GM23248 (cell line): ENCODE measurements around the gene SDHB. TPM values are rescaled to one million over a fixed set of nuclear protein-coding genes. Genes with fewer than 3 reads are reported as not detected.

ENCODE experiments used
- DNase-seq: peaks from one replicate; pipeline ENCODE4 v3.0.0-alpha.2; 2015
- H2AFZ ChIP-seq: fragments of 200-600 bp; sonication (generic); 2 replicates; pipeline ENCODE4 v1.6.1; 2016; ENCODE audit warnings: antibody characterized with exemption
- H3F3A ChIP-seq: fragments of 200-600 bp; sonication (generic); 2 replicates; pipeline ENCODE4 v1.6.1; 2016; ENCODE audit warnings: mild to moderate bottlenecking, antibody characterized with exemption, mixed run types; ENCODE audit not compliant: insufficient read depth
- H3K27ac ChIP-seq: fragments of 200-600 bp; sonication (generic); 2 replicates; pipeline ENCODE4 v1.5.1; 2016; ENCODE audit warnings: mild to moderate bottlenecking
- H3K27me3 ChIP-seq: fragments of 200-600 bp; sonication (generic); replicated peaks from 2 replicates; pipeline ENCODE4 v1.6.1; 2016; ENCODE audit warnings: mild to moderate bottlenecking; ENCODE audit not compliant: insufficient read depth
- H3K36me3 ChIP-seq: fragments of 200-600 bp; sonication (generic); 2 replicates; pipeline ENCODE4 v1.6.1; 2016; ENCODE audit warnings: low read depth, mild to moderate bottlenecking
- H3K4me1 ChIP-seq: fragments of 200-600 bp; sonication (generic); 2 replicates; pipeline ENCODE4 v1.6.1; 2016; ENCODE audit warnings: mild to moderate bottlenecking; ENCODE audit not compliant: insufficient read depth
- H3K4me2 ChIP-seq: fragments of 200-600 bp; sonication (generic); one replicate; pipeline ENCODE4 v1.6.1; 2016; ENCODE audit warnings: mild to moderate bottlenecking; ENCODE audit not compliant: unreplicated experiment
- H3K4me3 ChIP-seq: fragments of 200-600 bp; sonication (generic); 2 replicates; pipeline ENCODE4 v1.5.1; 2016; ENCODE audit warnings: mild to moderate bottlenecking
- H3K79me2 ChIP-seq: fragments of 200-600 bp; sonication (generic); 2 replicates; pipeline ENCODE4 v1.6.1; 2016; ENCODE audit warnings: mild to moderate bottlenecking; ENCODE audit not compliant: insufficient read depth
- H3K9ac ChIP-seq: fragments of 200-600 bp; sonication (generic); 2 replicates; pipeline ENCODE4 v1.6.1; 2016; ENCODE audit warnings: mild to moderate bottlenecking
- H3K9me2 ChIP-seq: fragments of 200-600 bp; sonication (generic); 2 replicates; pipeline ENCODE4 v1.6.1; 2016; ENCODE audit warnings: mixed run types, mild to moderate bottlenecking, moderate library complexity; ENCODE audit not compliant: insufficient read depth
- H3K9me3 ChIP-seq: fragments of 200-600 bp; sonication (generic); one replicate; pipeline ENCODE4 v1.6.1; 2017; ENCODE audit warnings: low read depth
- H4K20me1 ChIP-seq: fragments of 200-600 bp; sonication (generic); 2 replicates; pipeline ENCODE4 v1.6.0; 2016; ENCODE audit not compliant: insufficient read depth
- EZH2 ChIP-seq: fragments of 200-600 bp; sonication (generic); IDR thresholded peaks from 2 replicates; pipeline ENCODE4 v1.6.1; 2018; ENCODE audit warnings: antibody characterized with exemption, mild to moderate bottlenecking; ENCODE audit not compliant: insufficient read depth, poor library complexity, severe bottlenecking
- EZH2phosphoT487 ChIP-seq: fragments of 200-600 bp; sonication (generic); IDR thresholded peaks from 2 replicates; pipeline ENCODE4 v1.6.1; 2018; ENCODE audit warnings: antibody characterized with exemption, moderate library complexity, mild to moderate bottlenecking, low read depth; ENCODE audit not compliant: insufficient read depth
- WGBS, 2 experiments: methylation state at CpG; one replicate each; pipeline ENCODE4 v1.1.6; 2015 to 2017; ENCODE audit warnings: low lambda C conversion rate in 2 of 2, low coverage in 1 of 2; ENCODE audit errors: missing lambda C conversion rate in 2 of 2; 5-methylcytosine and 5-hydroxymethylcytosine counted together
- in situ Hi-C: fragments of 300-500 bp; cut with MboI; formaldehyde crosslinking; loops from 2 replicates; pipeline ENCODE4 v1.15.0; 2020
- polyA plus RNA-seq: library from polyadenylated mRNA; unstranded; fragments of >200 nt; fragmentation: Nextera tagmentation; extraction: Ambion mirVana; gene quantifications from 2 replicates; pipeline ENCODE4 v1.2.1, GENCODE V29; 2016
- total RNA-seq: library from RNA; depleted of rRNA; stranded (reverse); fragments of >200 nt; shearing (Covaris generic); gene quantifications from 2 replicates; pipeline ENCODE4 v1.2.3, GENCODE V29; 2014

Gene SDHB
- total and polyA plus RNA-seq, 2 experiments from 2014 or later = 84.1 to 124 TPM

DNA sequence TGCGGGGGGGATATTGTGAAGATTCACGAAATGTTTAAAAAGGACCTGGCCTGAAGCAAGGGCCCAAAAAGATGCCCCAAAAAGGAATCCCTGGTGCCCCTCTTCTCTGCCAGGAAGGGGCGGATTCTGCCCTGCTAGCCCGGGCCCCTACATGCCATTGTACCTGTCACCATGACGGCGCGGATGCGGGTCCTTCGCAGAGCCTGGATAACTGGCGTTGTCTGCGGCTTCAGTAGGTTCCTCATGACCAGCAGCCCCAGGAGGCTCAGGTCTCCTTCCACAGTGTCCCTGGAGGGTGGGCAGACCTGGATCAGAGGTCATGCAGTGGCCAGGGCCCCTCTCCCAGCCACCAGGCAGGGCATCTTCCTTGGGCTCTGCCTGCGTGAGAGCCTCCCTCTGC is 62.3 kb downstream of the SDHB start:
- no peaks in the 10 kb centered on the region for H3F3A ChIP-seq
- no peaks in the 10 kb centered on the region for H4K20me1 ChIP-seq
- H3K4me3 ChIP-seq = no peak overlapping the region
- H3K9ac ChIP-seq = no peak overlapping the region
- no peaks in the 10 kb centered on the region for H3K79me2 ChIP-seq
- no peaks in the 10 kb centered on the region for H3K9me2 ChIP-seq
- H3K9me3 ChIP-seq = no peaks in the 10 kb centered on the region
- no peaks in the 10 kb centered on the region; the same call in 1 of the 2 replicates for H3K36me3 ChIP-seq
- 88 to 90% methylated on average over 12 of the region's 12 CpGs for WGBS, 2 experiments
- no peak overlapping the region for H3K4me2 ChIP-seq
- TF ChIP-seq EZH2phosphoT487 = no peak
- no peak for TF ChIP-seq EZH2
- no peaks in the 10 kb centered on the region for H3K27me3 ChIP-seq
- no peak overlapping the region for H2AFZ ChIP-seq
- no peak overlapping the region for H3K27ac ChIP-seq
- no peaks in the 10 kb centered on the region for H3K4me1 ChIP-seq
- no peak for DNase-seq
- in situ Hi-C loops = no loop called here

DNA sequence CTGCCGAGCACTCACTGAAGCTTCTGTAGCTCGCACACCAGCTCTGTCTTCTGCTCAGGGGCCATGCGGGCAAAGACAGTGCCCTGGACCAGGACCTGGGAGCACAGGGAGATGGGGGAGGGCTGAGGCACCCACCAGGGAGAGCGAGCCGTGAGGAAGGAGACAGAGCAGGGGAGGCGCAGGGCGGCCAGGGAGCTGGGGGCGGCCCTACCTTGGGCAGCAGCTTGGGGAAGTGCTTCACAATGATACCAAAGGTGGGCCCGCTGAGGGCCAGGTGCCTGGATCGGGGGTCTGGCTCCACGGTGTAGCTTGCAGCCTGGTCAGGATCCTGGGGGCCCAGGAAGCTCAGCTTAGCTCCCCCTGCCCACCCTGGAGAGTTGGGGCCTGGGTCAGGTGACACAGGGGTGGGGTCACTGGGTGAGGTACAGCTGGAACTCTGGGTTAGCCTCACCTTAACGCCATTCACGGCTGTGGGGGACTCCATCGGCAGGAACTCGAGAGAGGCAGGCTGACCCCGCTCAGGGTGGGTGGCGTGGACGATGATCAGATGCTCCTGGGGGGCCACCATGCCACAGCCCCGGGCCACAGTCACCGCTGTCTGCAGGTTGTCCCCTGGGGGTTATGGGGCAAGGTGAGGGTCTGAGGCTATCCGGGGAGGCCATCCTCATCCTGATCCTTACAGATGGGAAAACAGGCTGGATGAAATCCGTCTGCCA is 64.0 kb downstream of the SDHB start:
- no peaks in the 10 kb centered on the region for H3K27me3 ChIP-seq
- no peaks in the 10 kb centered on the region for H3K9me3 ChIP-seq
- no peak overlapping the region for H3K4me2 ChIP-seq
- H3K36me3 ChIP-seq = no peaks in the 10 kb centered on the region; the same call in 1 of the 2 replicates
- TF ChIP-seq EZH2phosphoT487 (no peak), EZH2 (no peak)
- DNase-seq = no peak
- in situ Hi-C loops = no loop called here
- no peaks in the 10 kb centered on the region for H3K79me2 ChIP-seq
- no peak overlapping the region for H3K9ac ChIP-seq
- WGBS, 2 experiments = 97 to 99% methylated on average over 18 to 22 of the region's 22 CpGs
- H3F3A ChIP-seq = peaks cover 10% of the 10 kb centered on the region
- no peak overlapping the region for H3K4me3 ChIP-seq
- no peaks in the 10 kb centered on the region for H4K20me1 ChIP-seq
- H3K4me1 ChIP-seq = peaks cover 3% of the 10 kb centered on the region; the same call in 1 of the 2 replicates
- H3K9me2 ChIP-seq = no peaks in the 10 kb centered on the region
- no peak overlapping the region for H3K27ac ChIP-seq
- H2AFZ ChIP-seq = no peak overlapping the region

DNA sequence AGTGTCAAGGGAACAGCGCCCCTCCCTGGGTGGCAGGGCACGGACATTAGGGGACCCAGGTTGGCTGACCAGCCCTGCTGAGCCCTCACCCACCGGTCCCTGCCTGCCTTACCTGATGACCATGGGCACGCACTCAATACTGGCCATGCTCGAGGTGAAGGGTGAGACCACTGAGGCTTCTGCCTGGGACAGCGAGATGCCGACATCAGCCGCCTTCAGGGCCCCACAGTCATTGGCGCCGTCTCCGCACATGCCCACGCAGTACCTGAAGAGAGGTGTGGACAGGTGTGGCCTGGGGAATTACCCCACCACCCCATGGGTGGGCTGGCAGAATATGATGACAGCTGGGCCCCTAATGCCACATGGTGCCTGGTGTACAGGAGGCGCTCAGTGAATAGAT is 65.6 kb downstream of the SDHB start:
- H3K9me3 ChIP-seq = no peaks in the 10 kb centered on the region
- H3K27ac ChIP-seq = no peak overlapping the region
- 96 to 99% methylated on average over 13 of the region's 13 CpGs for WGBS, 2 experiments
- no peaks in the 10 kb centered on the region; the same call in 1 of the 2 replicates for H3K36me3 ChIP-seq
- no peak for DNase-seq
- H2AFZ ChIP-seq = no peak overlapping the region
- H4K20me1 ChIP-seq = no peaks in the 10 kb centered on the region
- H3F3A ChIP-seq = peaks cover 10% of the 10 kb centered on the region
- no peak for TF ChIP-seq EZH2
- TF ChIP-seq EZH2phosphoT487 = no peak
- no peaks in the 10 kb centered on the region for H3K79me2 ChIP-seq
- H3K9me2 ChIP-seq = no peaks in the 10 kb centered on the region
- H3K27me3 ChIP-seq = no peaks in the 10 kb centered on the region
- H3K4me2 ChIP-seq = no peak overlapping the region
- H3K4me3 ChIP-seq = no peak overlapping the region
- in situ Hi-C loops = no loop called here
- H3K4me1 ChIP-seq = peaks cover 10% of the 10 kb centered on the region; the same call in 1 of the 2 replicates
- H3K9ac ChIP-seq = no peak overlapping the region

DNA sequence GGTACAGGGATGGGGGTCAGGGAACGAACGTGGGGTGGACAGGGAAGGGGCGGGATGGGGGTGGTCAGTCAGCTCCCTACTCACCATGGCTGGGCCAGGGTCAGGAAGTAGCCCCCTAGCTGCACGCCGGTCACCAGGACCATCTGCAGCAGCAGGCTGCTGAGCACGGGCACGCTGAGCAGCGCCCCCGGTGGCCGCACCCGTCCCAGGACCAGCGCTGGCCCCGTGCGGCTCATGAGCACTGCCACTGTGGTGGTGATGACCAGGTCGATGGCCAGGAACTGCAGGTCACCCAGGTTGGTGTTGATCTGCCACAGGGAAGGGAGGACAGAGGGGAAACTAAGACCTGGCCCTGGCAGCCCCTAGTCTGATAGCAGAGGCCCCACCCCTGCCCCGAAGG is 66.9 kb downstream of the SDHB start:
- H3K9me3 ChIP-seq = no peaks in the 10 kb centered on the region
- in situ Hi-C loops = no loop called here
- TF ChIP-seq EZH2 (no peak), EZH2phosphoT487 (no peak)
- H3K79me2 ChIP-seq = no peaks in the 10 kb centered on the region
- H3K9me2 ChIP-seq = no peaks in the 10 kb centered on the region
- WGBS, 2 experiments = 81 to 87% methylated on average over 14 to 16 of the region's 16 CpGs
- H3K4me3 ChIP-seq = no peak overlapping the region
- H2AFZ ChIP-seq = no peak overlapping the region
- H3K4me2 ChIP-seq = no peak overlapping the region
- H3K27me3 ChIP-seq = no peaks in the 10 kb centered on the region
- no peaks in the 10 kb centered on the region for H4K20me1 ChIP-seq
- H3K36me3 ChIP-seq = no peaks in the 10 kb centered on the region; the same call in 1 of the 2 replicates
- DNase-seq = no peak
- no peak overlapping the region for H3K9ac ChIP-seq
- peaks cover 15% of the 10 kb centered on the region for H3K4me1 ChIP-seq
- peaks cover 21% of the 10 kb centered on the region for H3F3A ChIP-seq
- H3K27ac ChIP-seq = no peak overlapping the region
